Epidermal melanocyte (primary cell): ENCODE measurements around the gene ARFGAP2.
"Not testable (repeated sequence)": the region's sequence is repeated elsewhere in the genome, so short reads cannot be mapped to it uniquely, and the experiment has no call there.

Source experiments
- DNase-seq: peaks from one replicate; pipeline ENCODE4 v3.0.0; 2011; ENCODE audit warnings: low spot score; ENCODE audit not compliant: insufficient read length

The ARFGAP2 gene

DNA sequence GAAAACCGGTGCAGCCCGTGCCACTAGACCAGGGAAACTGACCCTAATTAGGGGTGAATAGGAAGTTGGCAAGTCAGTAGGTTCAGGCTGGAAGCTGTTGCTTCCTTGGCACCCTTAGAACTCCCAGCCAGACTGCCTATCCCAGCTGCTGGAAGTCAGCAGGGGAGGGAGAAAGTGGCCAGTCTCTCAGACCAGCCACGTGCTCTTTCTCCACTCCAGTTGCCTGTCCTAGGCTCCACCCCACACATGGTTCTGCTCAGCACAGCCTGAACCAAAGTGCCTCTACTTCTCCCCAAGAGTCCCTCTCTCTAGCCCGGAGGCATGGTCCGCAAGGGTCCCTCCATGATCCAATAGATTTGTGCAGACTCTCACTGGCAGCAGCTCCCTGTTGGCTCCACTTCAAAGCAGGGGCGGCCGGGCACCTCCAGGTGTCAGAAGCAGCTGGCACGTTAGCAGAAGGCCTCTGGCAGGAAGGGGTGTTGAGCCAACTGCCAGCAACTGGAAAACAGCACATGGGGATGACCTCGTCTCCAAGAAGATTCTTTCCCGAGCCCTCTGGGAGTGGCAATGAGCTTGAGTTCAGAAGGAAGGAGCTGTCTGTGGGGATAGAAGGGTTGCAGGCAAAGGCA lies 27.7 kb downstream of the ARFGAP2 start:
- no peak for DNase-seq

DNA sequence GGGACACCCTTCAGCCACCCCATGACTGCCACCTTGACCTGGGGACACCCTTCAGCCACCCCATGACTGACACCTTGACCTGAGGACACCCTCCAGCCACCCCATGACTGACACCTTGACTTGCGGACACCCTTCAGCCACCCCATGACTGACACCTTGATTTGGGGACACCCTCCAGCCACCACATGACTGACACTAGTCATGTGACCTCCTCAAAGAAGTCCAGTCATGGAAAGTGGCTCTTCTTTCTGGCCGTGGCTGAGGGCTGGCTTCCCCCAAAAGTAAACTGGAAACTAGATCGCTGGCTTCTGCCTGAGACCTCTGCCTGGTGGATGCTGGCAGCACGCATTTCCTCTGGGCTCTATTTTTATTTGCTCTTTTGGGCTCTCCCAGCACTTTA lies 28.4 kb downstream of the ARFGAP2 start:
- DNase-seq = no peak

DNA sequence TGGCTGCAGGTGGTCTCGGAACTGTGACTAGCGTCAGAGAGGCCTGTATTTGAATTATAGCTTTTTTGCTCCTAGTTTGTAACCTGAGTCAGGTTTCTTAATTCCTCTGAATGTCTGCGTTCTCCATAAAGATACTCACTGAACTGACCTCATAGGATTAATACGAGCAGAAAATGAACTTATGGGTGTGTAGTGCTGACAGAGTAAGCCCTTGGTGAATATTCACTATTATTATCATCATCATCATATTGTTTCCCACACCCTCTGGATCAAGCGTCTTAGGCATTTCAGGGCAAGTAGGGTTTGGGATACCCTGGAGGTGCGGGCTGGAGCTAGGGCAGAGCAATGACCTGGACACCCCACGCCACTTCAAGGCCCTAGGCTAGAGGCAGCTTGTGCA lies 29.0 kb downstream of the ARFGAP2 start:
- DNase-seq = no peak

DNA sequence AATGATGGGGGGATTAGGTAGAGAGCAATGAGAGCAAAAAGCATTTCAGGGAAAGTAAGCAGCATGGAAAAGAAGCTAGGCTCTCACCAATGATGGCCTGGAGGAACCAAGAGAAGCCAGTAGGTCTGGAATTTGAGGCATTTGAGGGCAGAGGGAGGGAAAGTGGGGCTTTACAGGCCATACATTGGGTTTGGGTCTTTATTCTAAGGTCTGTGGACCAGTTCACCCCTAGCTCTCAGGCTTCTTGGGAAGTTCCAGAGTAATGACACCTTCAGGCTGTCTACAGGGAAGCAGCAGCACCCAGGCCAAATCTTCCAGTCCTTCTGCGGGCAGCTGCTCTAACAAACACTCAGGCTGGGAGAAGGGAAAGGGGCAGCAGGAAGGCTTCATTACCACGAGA lies 29.4 kb downstream of the ARFGAP2 start:
- no peak for DNase-seq

DNA sequence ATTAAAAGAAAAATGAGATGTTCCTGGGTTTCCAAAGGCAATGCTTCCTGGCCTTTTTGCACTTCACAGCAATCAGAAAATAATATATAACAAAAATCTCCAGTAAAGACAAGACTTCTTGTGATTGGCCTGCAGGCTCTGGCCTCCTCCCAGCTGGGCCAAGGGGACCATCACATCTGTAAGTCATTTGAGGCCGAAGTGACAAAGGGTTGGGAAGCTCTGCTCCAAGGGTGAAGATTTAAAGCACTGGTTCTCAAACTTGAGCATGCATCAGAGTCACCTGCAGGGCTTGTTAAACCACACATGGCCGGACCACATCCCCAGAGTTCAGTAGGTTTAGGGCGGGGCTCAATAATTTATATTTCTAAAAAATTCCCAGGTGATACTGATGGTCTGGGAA lies 32.1 kb downstream of the ARFGAP2 start:
- no peak for DNase-seq

DNA sequence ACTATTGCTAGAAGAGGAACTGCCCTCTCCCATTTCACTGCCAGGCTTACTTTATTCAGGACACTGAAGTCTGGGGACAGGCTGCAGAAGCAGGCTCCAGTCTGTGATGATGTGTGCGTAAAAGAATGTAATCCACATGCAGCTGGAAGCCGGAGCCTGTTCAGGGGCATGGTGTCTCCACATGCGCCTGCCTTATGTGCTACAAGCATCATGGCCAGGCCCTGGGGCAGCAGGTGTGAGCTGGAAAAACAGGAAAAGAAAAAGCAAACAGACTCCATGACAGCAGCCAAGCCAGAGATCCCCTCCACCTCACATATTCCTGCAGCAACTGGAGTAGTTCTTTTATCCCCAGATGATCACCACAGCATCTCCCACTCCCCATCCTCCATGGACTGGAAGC lies 33.4 kb downstream of the ARFGAP2 start:
- DNase-seq = peak; percentile 64

DNA sequence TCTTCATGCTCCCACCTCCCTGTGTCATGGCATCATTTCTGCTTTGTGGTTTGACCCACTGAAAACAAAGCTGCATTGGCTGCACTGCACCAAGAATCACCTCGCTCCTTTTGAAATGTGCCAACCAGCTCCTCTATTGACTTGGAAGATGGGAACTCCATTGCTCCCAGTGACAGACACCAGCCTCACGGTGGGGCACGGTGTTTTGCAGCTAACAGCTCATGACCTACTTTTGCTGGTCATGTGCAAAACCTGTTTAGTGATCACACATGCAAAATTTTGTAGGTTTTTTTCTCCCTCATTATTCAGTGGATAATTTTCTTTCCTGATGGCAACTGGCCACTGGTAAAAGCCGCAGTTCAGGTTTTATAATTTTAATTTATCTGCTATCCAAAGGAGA lies 36.8 kb downstream of the ARFGAP2 start:
- no peak for DNase-seq

DNA sequence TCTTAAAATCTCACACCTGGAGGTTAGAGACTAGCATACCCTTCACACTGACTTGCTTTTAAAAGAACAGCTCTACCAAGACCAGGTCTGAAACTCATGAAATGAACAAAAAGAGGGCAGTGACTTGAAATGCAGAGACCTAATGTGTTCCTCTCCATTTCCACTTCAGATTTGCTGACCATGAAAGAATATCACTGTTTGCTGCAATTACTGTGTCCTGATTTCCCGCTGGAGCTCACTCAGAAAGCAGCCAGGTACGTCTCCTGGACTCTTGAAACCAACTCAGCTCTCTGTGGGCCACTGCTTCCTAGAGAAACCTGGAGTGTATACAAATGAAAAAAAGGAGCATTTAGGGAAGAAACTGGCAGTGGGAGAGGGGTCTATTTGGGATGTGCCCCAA lies 39.2 kb downstream of the ARFGAP2 start:
- DNase-seq = no peak

DNA sequence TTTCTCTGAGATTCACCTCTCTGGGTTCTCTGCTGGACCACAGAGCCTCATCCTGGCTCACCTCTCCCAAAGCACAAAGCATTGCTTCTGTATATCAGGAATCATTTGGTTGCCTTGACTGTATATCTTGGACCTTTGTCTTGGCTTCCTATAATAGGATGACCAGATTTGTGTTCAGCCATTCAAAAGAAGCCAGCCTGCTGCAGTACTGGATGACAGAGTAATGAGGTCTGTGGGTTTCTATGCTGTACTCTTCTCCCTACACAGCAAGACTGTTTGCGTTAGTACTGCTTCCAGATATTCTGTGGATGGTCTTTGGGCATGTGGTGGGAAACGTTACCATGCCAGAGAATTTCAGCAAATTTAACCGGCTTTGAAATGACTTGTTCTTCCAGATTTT lies 39.8 kb downstream of the ARFGAP2 start:
- no peak for DNase-seq

DNA sequence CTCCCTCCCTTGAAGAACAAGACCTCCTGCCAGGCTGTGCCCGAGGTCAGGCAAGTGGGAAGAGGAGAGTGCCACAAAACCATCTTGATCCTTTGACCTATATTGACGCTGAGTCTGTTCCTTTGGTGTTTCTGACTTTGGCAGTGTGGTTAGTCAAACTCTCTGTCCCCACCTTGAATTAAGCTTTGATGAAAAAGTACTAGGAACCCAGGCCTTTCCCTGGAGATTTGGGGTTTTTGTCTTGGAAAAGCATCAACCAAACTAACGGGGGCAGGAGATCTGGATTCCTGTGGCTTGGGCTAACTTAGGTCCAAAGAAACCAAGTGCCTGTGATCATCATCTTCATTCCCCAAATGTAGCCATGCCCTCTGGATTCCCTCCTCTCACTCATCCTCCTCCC lies 40.4 kb downstream of the ARFGAP2 start:
- DNase-seq = no peak

DNA sequence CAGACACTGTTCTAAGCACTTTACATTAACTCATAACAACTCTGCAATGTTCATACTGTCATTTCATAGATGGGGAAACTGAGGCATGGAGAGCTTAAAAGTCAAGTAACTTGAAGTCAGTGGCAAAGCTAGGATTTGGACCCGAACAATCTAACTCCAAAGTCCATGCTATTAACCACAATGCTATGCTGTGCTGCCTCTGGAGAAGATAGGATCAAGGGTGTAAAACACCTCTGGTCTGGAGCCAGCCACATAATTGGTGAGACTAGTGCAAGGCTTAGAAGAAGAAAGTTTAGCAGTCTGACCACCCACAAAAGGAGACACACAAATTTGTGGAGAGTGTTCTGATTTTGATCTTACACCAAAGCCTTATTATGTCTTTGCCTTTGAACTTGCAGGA lies 43.7 kb downstream of the ARFGAP2 start:
- DNase-seq = no peak

DNA sequence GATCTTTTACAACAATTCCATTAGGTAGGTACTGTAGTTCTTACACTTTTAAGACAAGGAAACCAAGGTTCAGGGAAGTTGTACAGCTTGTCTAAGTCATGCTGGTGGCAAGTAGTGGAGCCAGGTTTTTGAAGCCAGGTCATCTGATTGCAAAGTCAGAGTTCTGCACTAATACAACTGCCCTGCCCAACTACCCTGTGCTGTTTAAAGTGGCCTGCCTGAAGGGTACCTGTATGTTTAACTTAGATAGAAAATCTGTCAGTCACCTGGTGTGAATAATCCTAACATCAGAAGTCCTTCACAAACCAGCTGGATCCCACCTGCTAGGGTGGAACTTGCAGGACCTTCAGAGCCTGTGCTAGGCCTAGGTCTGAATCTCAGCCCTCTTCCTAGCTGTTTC lies 44.2 kb downstream of the ARFGAP2 start:
- DNase-seq = no peak

DNA sequence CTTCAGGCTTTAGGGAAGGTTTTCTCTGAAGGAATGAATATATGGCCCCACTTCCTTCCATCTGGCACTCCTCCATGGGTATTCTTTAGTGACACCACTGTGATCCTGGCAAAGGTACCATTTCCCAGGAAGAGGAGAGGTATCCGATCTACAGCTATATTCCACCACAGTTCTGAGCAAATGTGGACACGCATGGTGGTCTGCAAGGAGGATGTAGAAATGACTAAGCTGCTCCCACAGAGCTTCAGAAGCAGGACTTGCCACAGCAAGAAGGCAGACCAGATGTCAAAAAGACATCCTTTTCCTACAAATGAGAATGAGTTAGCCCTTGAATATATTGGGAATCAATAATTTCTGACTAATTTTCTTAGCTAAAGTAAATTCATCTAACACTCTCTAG lies 45.5 kb downstream of the ARFGAP2 start:
- DNase-seq = no peak

DNA sequence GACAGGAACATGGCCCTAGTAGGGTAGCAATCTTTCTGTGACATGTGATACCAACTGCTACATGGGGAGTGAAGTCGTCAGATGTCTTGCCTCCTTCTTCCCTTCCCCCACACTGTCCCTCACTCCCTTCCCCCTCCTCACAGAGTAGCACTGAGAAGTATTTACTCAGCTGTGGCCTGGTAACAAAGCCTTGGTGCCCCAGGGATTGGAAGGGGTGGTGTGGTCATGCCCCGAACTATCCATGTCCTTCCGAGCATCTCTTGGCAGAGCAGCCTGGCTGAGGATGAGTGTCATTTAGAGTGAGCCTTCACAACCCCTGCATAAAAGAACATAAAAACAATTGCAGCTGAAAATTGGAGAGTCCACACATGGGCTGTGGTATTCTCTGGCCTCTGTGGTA lies 46.1 kb downstream of the ARFGAP2 start:
- DNase-seq = no peak

DNA sequence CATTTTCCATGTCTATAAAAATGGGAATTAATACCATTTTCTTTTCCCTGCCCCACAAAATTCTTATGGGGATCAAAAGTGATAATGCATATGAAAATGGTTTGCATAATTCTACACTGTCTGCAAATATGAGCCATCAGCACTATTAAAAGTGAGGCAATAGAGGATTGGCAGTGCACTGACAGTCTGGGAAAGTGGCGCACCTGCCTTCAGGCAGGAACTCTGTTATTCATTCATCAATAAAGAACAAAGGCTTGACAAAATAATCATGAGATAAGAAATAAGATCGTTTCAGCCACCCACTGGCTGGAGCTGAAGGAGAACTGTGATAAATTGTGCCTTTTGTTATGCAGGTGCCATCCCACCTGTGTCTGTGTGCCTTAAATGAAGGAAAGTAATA lies 49.5 kb downstream of the ARFGAP2 start:
- DNase-seq = no peak

DNA sequence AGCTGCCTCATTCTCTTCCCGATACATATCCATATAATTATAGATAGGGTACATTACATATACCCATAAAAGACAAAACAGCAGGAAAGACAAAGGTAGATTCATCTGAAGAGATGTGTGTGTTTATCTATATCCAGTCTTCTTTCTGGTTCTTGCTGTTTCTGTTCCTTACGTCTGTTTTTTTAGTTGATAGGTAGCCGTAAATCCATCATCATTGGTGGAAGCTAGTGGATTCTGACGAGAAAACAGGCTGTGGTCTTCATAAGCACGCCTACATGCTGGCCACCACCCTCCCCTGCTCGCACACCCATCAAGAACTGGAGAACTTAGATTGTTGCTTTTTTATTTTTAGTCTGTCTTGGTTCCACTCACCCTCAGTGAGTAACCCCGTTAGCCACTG lies 51.6 kb downstream of the ARFGAP2 start:
- no peak for DNase-seq

DNA sequence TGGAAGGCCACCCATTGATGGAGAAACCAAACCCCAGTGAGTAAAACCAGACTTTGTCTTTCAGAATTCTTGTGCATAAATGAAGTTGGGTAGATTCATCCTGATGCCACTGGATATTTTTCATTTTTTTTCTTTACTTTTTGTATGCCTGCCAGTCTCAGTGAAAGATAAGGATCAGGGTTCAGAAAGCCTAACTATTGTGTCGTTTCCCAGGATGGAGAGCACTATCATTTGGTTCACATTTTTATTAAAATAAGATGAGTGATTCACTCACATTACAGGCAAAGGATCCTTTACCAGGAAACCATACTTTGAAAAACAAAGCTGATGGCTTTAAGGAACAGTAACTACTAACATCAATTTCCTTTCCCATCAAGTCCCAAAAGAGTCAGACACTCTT lies 52.0 kb downstream of the ARFGAP2 start:
- DNase-seq = no peak

DNA sequence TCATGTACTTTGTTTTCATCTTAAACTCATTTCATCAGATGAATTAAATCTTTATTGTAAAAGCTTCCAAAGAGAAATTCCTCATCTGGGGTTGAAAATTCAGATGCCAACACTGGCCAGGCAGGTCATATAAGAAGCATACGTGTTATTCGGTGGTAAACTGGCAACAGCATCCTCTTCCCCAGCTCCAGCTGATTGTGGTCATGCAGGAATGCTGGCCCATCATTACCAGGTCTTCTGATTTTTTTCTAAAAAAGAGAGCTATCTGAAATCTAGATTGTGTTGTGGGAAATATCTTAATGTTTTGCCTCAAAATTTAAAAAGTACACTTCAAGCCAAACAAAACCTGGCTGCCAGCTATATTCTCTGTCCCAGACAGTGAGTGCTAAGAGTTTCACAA lies 53.6 kb downstream of the ARFGAP2 start:
- DNase-seq = no peak

DNA sequence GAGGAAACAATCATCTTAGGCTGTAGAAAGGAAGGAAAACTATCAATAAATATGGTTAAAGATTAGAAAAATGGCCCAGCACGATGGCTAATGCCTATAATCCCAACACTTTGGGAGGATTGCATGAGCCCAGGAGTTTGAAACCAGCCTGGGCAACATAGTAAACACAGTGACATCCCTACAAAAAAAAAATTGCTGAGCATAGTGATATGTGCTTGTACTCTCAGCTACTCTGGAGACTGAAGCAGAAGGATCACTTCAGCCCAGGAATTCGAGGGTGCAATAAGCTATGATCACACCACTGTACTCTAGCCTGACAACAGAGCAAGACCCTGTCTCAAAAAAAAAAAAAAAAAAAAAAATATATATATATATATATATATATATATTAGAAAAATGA lies 54.9 kb downstream of the ARFGAP2 start:
- DNase-seq = no peak

DNA sequence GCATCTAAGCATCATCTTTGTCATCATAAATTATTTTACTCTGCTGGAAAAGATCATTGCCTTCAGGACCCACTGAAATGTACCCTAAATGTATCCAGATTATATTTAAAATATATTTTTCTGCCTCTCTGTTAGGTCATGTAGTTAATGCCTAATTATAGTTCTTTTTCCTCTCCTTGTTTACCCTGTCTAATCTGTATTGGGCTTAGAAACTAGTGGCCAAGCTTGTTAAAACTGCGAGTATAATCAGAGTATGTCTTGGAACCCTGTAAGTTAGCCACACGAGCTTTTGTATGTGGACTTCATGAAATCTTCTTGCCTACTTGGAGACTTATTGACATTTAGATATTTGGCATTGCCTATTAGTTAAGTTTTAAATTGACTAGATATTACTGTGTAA lies 55.6 kb downstream of the ARFGAP2 start:
- no peak for DNase-seq

DNA sequence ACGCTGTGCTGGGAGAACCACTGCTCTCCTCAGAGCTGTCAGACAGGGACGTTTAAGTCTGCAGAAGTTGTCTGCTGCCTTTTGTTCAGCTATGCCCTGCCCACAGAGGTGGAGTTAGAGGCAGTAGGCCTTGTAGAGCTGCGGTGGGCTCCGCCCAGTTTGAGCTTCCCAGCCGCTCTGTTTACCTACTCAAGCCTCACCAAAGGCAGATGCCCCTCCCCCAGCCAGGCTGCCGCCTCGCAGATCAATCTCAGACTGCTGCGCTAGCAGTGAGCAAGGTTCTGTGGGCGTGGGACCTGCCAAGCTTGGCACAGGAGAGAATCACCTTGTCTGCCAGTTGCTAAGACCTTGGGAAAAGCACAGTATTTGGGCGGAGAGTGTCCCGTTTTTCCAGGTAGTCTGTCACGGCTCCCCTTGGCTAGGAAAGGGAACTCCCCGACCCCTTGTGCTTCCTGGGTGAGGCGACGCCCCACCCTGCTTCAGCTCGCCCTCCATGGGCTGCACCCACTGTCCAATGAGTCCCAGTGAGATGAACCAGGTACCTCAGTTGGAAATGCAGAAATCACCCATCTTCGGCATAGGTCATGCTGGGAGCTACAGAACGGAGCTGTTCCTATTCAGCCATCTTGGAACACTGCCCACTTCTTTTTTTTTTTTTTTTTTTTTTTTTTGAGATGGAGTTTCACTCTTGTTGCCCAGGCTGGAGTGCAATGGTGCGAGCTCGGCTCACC lies 57.6 kb downstream of the ARFGAP2 start:
- DNase-seq = not testable (repeated sequence)
